Amygdala (tissue), 56 donors: ENCODE results near the gene TGM3.
A peak's percentile ranks its signal among the peaks of the same experiment; 100 is the strongest.

Experiments
- DNase-seq, 56 donors: peaks; one replicate each; lab custom pipeline; 2025; lab: John Stamatoyannopoulos, UW

TGM3 gene

DNA sequence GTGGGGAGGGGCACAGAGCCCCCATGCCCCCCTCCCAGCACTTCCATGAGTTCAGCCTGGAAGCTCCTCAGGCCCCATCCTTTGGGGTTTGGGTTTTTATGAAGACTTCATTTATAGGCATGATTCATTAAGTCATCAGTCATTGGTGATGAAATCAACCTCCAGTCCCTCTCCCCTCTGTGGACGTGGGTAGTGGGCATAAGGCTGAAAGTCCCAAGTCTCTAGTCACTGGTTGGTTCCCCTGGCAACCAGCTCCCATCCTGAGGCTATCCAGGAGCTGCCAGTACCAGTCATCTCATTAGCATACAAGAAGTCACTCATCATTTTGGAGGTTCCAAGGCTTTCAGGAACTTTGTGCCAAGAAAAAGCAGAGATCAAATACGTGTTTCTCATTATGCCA, 9.2 kb downstream of the TGM3 start:
- DNase-seq = no peak

DNA sequence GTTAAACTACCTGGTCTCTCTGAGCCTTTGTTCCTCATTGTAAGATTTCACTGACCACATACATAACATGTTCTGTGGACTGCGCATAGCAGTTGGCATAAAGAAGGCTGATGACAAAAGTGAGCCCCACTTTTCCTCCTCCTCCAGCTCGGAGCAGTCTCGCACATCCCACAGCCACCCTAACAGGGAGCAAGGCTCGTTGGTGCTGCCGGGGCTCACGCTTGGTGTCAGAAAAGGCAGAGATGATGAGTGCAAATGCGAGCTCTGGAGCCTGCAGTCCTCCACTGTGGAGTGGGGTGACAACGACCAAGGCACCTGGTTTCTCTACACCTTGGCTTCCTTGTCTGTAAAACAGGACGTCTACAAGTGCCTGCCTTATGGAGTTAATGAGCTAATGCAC, 9.7 kb downstream of the TGM3 start:
- peak in 1 of 56 donors; percentile 30 for DNase-seq

DNA sequence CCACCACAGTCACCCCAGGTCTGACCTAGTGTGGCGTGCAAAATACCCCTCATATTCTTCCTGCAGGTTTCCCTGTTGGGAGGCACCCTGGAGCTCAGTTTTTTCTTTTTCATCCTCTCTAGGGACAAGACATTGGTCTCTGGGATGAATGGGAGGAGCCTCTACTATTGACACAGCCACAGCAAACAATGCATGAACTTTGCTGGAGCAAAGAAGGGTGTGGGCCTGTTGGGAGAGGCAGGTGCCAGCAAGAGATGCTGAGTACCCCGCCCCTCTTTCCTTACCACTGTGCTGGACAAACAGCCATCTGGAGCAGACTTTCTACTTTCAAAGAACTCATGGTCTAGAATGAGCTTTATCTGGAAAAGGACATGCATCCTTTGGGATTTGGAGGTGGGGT, 10.1 kb downstream of the TGM3 start:
- no peak for DNase-seq

DNA sequence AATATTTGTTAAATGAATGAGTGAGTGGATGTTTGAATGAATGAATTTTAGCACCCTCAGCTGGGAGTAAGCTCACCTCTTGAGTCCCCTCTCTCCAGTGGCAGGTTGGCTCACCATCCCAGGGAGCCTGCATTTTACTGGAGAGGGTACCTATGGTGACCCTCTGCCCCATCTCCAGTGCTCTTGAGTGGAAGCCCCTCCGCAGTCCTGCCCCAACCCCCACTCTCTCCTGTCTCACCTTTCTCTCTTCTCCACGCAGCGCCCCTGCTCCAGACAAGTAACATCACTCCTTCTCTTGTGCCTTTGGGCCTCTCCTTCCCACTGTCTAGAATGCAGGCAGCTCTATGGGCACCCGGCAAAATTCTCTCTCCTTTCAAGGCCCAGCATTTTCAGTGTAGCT, 11.3 kb downstream of the TGM3 start:
- DNase-seq = no peak

- no peak for DNase-seq
These were observed 15.5 kb downstream of the TGM3 start for GRCh38 chr20:2311329-2311728.

DNA sequence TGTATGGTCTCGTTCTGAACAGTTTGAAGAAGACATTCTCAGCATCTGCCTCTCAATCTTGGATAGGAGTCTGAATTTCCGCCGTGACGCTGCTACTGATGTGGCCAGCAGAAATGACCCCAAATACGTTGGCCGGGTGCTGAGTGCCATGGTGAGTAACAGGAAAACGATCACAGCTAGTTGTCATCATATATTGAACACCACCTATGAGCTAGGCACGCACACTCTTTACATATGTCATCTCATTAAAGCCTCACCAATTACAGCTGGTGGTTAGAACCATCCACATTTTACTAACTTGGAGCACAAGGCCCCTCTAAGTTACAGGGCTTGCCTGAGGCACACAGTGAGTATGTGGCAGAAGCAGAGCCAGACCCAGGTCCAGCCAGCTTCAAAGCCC, 17.1 kb downstream of the TGM3 start:
- DNase-seq = no peak

DNA sequence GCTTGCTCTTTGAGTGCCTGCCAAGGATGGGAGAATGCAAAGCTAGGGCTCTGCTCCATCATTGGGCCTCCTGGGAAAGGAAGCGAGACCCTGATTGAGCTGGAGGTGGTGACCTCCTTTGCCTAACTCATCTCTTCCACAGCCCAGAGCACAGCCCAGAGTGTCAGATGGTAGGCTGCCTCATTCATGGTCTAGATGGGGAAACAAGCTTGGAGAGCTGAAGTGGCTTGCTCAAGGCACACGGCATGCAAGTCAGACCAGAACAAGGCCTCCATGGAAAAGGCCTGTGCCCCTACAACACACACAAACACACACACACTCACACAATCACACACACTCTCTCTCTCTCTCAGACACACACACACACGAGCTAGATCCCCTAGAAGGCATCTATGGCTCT, 17.5 kb downstream of the TGM3 start:
- DNase-seq = no peak

DNA sequence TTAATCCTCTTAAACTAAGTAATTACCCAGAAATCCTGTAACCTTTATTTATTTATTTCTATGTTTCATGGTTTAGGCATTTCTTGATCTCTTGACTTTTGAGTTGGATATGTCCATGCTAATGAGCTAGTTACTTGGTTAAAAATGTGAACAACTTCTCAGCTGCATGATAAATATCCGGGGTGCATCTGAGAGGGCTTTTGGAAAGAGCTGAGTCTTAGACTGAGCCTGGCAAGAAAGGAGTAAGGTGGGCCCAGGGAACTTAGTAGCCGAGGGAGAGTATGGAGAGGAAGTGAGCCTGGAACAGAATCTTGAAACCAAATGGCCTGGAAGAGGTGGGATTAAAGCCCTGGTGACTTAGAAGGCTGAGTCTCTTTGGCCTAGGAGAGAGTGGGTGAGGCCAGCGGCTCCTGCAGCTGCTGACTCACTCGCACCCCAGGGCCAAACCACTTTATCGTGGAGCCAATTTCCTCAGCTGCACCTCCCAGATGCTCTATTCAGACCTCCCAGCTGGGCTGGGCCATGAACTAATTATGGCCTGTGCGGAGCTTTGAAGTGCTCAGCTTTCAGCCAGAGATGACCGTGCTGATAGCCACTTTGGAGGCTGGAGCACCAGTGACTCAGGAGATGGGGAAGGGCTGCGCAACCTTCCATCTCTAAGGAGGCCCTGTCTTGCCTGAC, 19.1 kb downstream of the TGM3 start:
- no peak for DNase-seq

DNA sequence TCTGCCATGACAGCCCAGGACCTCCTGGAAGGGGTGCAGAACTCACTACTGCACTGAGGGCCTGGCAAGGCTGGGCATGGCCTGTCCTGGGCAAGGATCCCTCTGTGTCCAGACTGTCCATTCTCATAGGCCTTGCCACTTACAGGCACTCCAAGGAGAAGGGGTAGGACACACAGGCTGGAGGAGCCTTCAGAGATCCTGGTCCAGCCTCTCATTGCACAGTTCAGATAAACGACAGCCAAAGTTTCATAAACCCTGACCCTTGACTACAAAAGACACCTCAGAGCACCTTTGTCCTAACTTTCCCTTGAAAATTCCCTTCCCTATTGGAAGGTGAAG, 19.6 kb downstream of the TGM3 start:
- no peak for DNase-seq

- DNase-seq = no peak
These were observed 21.2 kb downstream of the TGM3 start for GRCh38 chr20:2316847-2317495.

DNA sequence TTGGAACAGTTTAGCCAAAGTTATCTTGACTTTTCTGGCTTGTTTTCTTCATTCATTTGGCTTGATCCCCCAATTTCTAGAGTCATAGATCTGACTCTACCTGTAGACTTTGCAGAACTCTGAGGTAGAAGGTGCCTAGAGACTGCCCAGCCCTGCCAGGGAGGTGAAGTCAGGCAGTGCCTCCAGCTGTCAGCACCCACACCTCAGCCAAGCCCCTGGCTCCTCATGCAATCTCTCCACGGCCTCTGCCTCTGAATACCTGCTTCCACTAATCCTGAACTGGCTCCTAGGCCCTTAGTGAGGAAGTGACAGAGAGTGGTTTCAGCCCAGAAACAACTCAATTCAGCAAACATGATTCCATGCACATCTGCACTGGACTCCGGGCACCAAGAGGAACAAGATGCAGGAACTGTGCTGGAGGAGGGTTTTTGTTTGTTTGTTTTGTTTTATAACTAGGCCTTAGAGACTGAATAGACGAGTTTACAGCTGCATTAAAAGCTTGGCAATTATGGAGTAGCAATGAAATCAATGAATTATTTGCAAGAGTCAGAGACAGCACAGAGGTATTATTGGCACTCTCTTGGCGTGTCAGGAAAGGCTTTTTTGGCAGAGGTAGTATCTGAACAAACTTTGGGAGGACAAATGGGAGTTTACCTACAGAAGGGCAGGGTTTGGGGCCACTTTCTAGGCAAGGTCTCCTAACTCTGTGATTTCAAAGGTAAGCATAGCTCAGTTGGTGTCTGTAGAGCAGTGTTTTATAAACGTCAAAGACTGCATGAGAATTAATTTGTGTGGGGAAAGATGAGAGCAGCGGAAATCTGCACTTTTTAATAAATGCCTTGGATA, 25.2 kb downstream of the TGM3 start:
- no peak for DNase-seq

DNA sequence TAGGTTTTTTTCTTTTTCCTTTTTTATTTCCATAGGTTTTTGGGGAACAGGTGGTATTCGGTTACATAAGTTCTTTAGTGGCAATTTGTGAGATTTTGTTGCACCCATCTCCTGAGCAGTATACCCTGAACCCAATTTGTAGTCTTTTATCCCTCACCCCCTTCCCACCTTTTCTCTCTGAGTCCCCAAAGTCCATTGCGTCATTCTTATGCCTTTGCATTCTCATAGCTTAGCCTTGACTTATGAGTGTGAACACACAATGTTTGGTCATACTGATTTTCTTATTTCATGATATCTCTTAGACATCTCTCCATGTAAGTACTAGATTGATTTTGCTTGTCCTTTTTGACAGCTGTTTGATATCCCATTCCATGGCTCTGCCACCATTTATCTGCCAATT, 27.2 kb downstream of the TGM3 start:
- no peak for DNase-seq

DNA sequence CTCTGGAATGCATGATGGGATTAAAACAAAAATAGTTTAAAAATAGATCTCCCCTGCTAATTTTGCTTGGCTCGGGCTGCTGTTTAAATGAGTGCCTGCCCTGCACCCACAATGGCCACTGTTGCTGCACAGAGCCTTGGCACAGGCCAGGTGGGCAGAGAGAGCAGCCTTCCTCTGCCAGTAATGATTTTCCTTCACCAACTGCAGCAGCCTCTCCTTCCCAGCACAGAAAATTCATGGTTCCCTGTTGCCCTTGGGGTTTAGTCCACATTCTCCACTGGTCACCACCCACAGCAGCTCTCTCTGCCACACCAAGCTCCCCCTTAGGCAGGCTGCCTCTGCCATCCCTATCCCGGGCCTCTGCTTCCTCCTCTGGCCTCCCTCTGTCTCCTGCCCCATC, 30.2 kb downstream of the TGM3 start:
- DNase-seq = no peak

GRCh38 chr20:2327620-2328555, 32.1 kb downstream of the TGM3 start:
- DNase-seq = no peak

GRCh38 chr20:2329286-2329685, 33.5 kb downstream of the TGM3 start:
- no peak for DNase-seq

GRCh38 chr20:2330090-2330695, 34.4 kb downstream of the TGM3 start:
- no peak for DNase-seq

- no peak for DNase-seq
These were observed 35.3 kb downstream of the TGM3 start for GRCh38 chr20:2331106-2331505.

DNA sequence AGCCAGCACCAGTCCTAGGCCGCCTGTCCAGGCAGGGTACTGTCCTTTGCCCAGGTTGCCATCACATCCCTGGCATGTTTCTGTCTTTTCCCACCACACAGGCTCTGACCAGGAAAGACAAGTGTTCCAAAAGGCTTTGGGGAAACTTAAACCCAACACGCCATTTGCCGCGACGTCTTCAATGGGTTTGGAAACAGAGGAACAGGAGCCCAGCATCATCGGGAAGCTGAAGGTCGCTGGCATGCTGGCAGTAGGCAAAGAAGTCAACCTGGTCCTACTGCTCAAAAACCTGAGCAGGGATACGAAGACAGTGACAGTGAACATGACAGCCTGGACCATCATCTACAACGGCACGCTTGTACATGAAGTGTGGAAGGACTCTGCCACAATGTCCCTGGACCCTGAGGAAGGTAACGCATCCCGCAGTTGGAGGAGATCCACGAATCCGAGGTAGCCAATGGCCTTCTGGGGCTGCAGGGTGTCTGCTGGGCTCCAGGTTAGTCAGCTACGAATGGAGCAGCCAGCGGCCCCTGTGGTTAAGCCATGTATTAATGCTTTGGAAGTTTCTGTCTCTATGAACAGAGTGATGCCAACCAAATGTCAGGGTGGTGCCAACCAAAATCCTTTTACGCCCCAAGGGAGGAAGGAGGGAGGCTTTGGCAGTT, 36.2 kb downstream of the TGM3 start:
- DNase-seq = no peak

DNA sequence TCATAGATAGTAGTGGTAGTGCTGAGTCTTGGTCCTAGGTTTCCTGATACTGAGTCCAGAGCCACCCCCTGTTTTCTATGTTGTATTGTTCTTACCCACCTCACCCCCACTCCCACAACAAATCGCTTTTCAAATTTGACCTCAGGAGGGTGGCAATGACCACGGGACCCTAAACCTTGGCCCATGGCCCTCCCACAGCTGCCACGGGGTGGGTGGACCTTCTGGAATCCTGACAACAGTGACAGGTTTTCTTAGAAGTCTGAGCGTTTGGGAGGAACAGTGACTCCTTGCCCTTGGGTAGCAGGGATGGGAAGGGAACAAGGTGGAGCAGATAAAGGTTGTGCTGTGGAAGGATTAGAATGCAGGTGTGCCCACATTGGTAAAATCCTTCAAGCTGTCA, 36.9 kb downstream of the TGM3 start:
- no peak for DNase-seq

DNA sequence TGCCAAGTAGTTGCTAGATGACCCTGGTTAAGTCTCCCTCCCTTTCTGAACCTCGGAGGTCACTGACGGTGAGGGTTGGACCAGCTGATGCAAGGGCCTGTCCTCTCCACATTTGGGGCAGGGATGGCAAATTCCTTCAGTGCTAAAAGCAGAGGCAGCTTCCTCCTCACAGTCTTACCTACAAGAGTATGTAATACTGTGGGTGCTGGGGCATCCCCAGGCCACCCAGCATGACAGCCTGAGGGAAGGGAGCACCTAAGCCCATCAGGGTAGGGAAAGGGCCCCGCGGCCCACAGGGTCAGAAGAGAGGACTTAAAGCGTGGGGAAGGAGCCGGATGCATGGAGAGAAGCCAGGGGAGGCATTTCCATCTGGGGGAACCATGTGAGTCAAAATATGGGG, 38.0 kb downstream of the TGM3 start:
- no peak for DNase-seq
